ENCODE data around the gene ZIC5.

The ZIC5 gene

DNA sequence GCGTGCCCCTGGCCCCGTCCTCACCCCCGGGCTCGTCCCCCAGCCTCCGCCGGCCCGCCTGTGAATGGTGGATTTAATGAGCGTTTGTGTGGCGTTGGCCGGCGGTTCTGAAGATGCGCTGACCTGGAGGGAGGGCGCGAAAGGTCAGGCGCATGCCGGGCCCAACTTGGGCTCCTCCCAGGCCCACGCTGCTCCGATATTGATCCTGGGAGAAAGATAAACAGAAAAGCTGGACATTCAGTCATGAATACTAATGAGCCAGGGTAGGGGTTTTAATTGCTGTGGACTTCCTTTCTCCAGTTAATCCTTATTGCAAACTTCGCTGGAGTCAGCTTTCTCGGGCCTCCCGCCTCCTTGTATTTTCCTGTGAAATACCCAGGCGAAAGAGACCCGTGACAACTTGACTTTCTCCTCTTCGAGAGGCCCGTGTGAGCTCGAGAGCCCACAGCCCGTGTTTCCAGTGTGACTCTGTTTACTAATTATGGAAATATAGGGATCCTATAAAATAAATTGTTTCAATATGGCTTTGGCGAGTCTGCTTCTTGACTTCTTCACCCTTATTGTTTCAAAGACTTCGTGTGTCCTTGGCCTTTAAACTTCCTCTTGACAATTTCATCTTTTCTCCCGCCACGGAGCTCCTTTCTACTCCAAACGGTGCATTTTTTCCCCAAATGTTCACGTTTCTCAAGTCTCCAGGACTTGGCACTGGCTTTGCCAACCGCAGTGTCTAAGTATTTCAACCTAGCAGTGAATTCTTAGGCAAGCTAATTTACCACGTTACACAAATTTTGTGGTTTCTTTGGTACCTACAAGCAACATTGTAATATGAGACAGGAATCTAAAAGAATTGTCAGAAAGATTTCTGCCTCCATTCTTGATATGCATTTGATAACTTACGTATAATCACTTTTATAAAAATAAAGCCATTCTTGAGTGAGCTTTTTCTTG lies 20.5 kb upstream of the ZIC5 start:
- Mint-ChIP-seq H3K9me3 (peaks cover 0 to 1% of the 10 kb centered on the region in 2 donors), H3K27me3 (peaks cover 97 to 100% of the 10 kb centered on the region in 2 donors), H3K36me3 (ENCODE audit: insufficient read depth) (peaks cover 36% of the 10 kb centered on the region), H3K4me1 (ENCODE audit: low read depth in 2 of 2) (peaks cover 4 to 14% of the 10 kb centered on the region in 2 donors), H3K27ac (peak overlapping the region in 1 of 2 donors; percentile 67), H3K4me3 (peak overlapping the region in 1 of 2 donors; percentile 12)
- DNase-seq = no peak
- ATAC-seq (replicated peaks) = no peak

- Mint-ChIP-seq H3K4me3 (peak overlapping the region; percentile 6 to 45), H3K36me3 (ENCODE audit: insufficient read depth) (peaks cover 44% of the 10 kb centered on the region), H3K27me3 (peaks cover 97 to 100% of the 10 kb centered on the region in 2 donors), H3K27ac (peak overlapping the region in 1 of 2 donors; percentile 67), H3K4me1 (ENCODE audit: low read depth in 2 of 2) (peaks cover 4 to 14% of the 10 kb centered on the region in 2 donors), H3K9me3 (peaks cover 0 to 1% of the 10 kb centered on the region in 2 donors)
- ATAC-seq (replicated peaks) (no peak), DNase-seq (no peak)
Measured at GRCh38 chr13:99991013-99991827, 19.7 kb upstream of the ZIC5 start.

GRCh38 chr13:99990126-99990977 lies 18.8 kb upstream of the ZIC5 start:
- Mint-ChIP-seq H3K4me3 (peak overlapping the region; percentile 6 to 45), H3K27me3 (peaks cover 94 to 99% of the 10 kb centered on the region in 2 donors), H3K4me1 (ENCODE audit: low read depth in 2 of 2) (peaks cover 4 to 15% of the 10 kb centered on the region in 2 donors), H3K36me3 (ENCODE audit: insufficient read depth) (peaks cover 53% of the 10 kb centered on the region), H3K9me3 (no peaks in the 10 kb centered on the region), H3K27ac (peak overlapping the region in 1 of 2 donors; percentile 41)
- no peak for DNase-seq
- ATAC-seq (replicated peaks) = peak; percentile 37

GRCh38 chr13:99989276-99990125 lies 17.9 kb upstream of the ZIC5 start:
- H3K4me3 Mint-ChIP-seq = peak overlapping the region; percentile 35 to 45
- no peaks in the 10 kb centered on the region for H3K9me3 Mint-ChIP-seq
- H3K27me3 Mint-ChIP-seq = peaks cover 88 to 95% of the 10 kb centered on the region in 2 donors
- peaks cover 62% of the 10 kb centered on the region for H3K36me3 Mint-ChIP-seq (ENCODE audit: insufficient read depth)
- no peak for ATAC-seq (replicated peaks)
- no peak overlapping the region for H3K27ac Mint-ChIP-seq
- no peak for DNase-seq
- H3K4me1 Mint-ChIP-seq (ENCODE audit: low read depth in 2 of 2) = peaks cover 4 to 15% of the 10 kb centered on the region in 2 donors

DNA sequence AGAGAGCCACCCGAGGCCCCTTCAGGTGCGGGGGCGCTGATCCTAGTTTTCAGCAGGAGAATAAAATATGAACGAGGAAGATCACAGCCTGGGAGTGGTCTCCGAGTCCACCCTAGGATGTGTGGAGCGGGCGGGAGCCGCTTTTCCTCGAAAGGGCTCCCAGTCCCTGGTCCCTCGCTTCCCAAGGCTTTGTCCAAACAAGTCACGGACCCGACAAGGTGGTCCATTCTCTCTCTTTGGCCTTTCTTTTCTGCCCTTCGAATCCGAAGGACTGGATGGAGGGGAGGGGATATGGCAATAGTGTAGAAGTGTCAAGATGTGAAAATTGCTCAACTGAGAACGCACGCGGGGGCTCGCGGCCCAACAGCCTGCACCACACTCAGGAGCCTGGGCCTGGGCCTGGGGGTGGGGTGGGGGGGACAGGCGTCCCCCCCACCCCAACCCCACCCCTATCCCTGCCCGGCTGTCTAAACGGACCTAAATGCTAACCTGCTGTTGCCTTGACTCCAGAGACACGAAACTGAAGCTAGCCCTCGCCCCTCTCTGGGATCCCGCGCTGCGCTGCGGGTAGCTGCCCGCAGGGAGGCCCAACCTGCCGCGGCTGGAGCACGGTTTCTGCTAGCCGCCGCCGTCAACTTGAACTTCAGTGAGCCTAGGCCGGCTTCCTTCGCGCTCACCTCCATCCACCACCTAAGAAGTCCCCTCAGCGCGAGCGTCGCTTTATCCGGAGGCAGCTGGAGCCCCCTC lies 17.1 kb upstream of the ZIC5 start:
- no peak for DNase-seq
- Mint-ChIP-seq H3K4me3 (peak overlapping the region in 1 of 2 donors; percentile 35), H3K27me3 (peaks cover 88 to 95% of the 10 kb centered on the region in 2 donors), H3K9me3 (no peaks in the 10 kb centered on the region), H3K36me3 (ENCODE audit: insufficient read depth) (peaks cover 70% of the 10 kb centered on the region), H3K4me1 (ENCODE audit: low read depth in 2 of 2) (peaks cover 4 to 15% of the 10 kb centered on the region in 2 donors), H3K27ac (peak overlapping the region in 1 of 2 donors; percentile 57)
- ATAC-seq (replicated peaks) = no peak

DNA sequence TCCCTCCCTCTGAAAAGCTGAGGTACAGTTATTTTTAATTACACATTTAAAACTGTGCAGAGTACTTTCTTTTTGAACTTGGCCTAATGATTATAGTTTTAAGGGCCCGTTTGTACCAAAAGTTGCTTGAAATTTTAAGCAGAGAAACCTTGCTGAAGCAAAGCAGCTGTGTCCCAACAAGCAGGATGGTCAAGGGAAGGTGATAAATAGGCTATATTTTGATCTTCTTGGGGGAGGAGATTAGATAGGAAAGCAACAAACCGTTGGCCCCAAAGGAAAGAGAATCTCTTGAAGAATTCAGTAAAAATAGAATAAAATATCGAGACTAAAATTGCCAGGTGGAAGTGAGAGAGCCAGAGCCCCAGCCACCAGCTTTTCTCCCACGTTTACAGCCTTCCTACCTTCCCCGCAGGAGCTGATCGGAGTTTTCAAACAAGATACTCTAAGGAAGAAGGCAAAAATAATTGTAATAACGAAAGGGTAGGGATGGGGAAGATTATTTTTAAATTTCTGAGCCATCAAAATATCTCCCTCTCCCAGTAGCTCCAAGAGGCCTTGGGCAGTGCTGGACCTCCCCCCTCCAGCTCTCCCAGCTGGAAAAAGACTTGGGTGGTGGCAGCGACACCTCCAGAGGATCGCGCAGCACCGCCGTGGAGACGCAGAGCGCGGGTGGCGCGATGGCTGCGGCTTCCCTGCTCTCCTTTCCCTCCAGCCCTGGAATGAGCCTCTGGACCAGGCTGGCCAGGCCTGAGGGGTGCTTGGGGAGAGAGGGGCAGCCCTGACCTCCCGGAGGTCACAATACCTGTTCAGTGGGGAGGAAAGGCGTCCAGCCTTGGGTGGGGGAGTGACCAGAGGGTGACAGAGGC lies 15.8 kb upstream of the ZIC5 start:
- Mint-ChIP-seq H3K4me1 (ENCODE audit: low read depth in 2 of 2) (peaks cover 4 to 15% of the 10 kb centered on the region in 2 donors), H3K9me3 (no peaks in the 10 kb centered on the region), H3K4me3 (peak overlapping the region in 1 of 2 donors; percentile 27), H3K36me3 (ENCODE audit: insufficient read depth) (peaks cover 83% of the 10 kb centered on the region), H3K27ac (no peak overlapping the region), H3K27me3 (peaks cover 75 to 93% of the 10 kb centered on the region in 2 donors)
- ATAC-seq (replicated peaks) (no peak), DNase-seq (no peak)

GRCh38 chr13:99986741-99987140 lies 15.2 kb upstream of the ZIC5 start:
- Mint-ChIP-seq H3K9me3 (no peaks in the 10 kb centered on the region), H3K4me3 (no peak overlapping the region), H3K27me3 (peaks cover 68 to 86% of the 10 kb centered on the region in 2 donors), H3K27ac (no peak overlapping the region), H3K36me3 (ENCODE audit: insufficient read depth) (peaks cover 79% of the 10 kb centered on the region), H3K4me1 (ENCODE audit: low read depth in 2 of 2) (peaks cover 4 to 13% of the 10 kb centered on the region in 2 donors)
- no peak for DNase-seq
- no peak for ATAC-seq (replicated peaks)

GRCh38 chr13:99985886-99986527 lies 14.4 kb upstream of the ZIC5 start:
- ATAC-seq (replicated peaks) = no peak
- Mint-ChIP-seq H3K27me3 (peaks cover 61 to 79% of the 10 kb centered on the region in 2 donors), H3K4me3 (peak overlapping the region; percentile 3 to 28), H3K36me3 (ENCODE audit: insufficient read depth) (peaks cover 72% of the 10 kb centered on the region), H3K4me1 (ENCODE audit: low read depth in 2 of 2) (peaks cover 4 to 11% of the 10 kb centered on the region in 2 donors), H3K9me3 (no peaks in the 10 kb centered on the region), H3K27ac (peak overlapping the region in 1 of 2 donors; percentile 88)
- no peak for DNase-seq

- H3K4me1 Mint-ChIP-seq (ENCODE audit: low read depth in 2 of 2) = peaks cover 0 to 11% of the 10 kb centered on the region in 2 donors
- H3K9me3 Mint-ChIP-seq = no peaks in the 10 kb centered on the region
- H3K27me3 Mint-ChIP-seq = peaks cover 54 to 73% of the 10 kb centered on the region in 2 donors
- no peak for ATAC-seq (replicated peaks)
- peak overlapping the region in 1 of 2 donors; percentile 28 for H3K4me3 Mint-ChIP-seq
- no peak for DNase-seq
- H3K36me3 Mint-ChIP-seq (ENCODE audit: insufficient read depth) = peaks cover 72% of the 10 kb centered on the region
- H3K27ac Mint-ChIP-seq = peak overlapping the region in 1 of 2 donors; percentile 88
Measured at GRCh38 chr13:99985241-99985874, 13.8 kb upstream of the ZIC5 start.
